Neural cell (in vitro differentiated cells): ENCODE results near the gene RRBP1. TPM values are rescaled to one million over a fixed set of nuclear protein-coding genes. Genes with fewer than 3 reads are reported as not detected.

Experiments used
- H2AFZ ChIP-seq: fragments of 200-600, 300-800 bp; sonication (generic), shearing (Covaris generic); 2 replicates; pipeline ENCODE4 v1.6.0; 2014; ENCODE audit warnings: low read depth, mild to moderate bottlenecking, antibody characterized with exemption, low read length, moderate library complexity
- H3F3A ChIP-seq: fragments of 200-600 bp; shearing (Covaris generic); 2 replicates; pipeline ENCODE4 v1.6.1; 2016; ENCODE audit warnings: mild to moderate bottlenecking, moderate library complexity, mixed read lengths, antibody characterized with exemption, low read length; ENCODE audit not compliant: insufficient read depth, poor library complexity, severe bottlenecking
- H3K27ac ChIP-seq: fragments of 200-600, 300-800 bp; sonication (generic), shearing (Covaris generic); 2 replicates; pipeline ENCODE4 v1.5.1; 2014; ENCODE audit warnings: mild to moderate bottlenecking, low read length, moderate library complexity
- H3K27me3 ChIP-seq: fragments of 300-800, 200-600 bp; sonication (generic), shearing (Covaris generic); 2 replicates; pipeline ENCODE4 v1.6.0; 2014; ENCODE audit warnings: mild to moderate bottlenecking, low read depth, low read length, moderate library complexity; ENCODE audit not compliant: insufficient read depth
- H3K36me3 ChIP-seq: fragments of 300-800, 200-600 bp; sonication (generic), shearing (Covaris generic); 2 replicates; pipeline ENCODE4 v1.5.1; 2014; ENCODE audit warnings: mild to moderate bottlenecking, antibody characterized with exemption, low read length, moderate library complexity; ENCODE audit not compliant: insufficient read depth
- H3K4me2 ChIP-seq: fragments of 300-800, 200-600 bp; sonication (generic), shearing (Covaris generic); 2 replicates; pipeline ENCODE4 v1.6.0; 2014; ENCODE audit warnings: mild to moderate bottlenecking, low read length
- H3K4me3 ChIP-seq: fragments of 300-800, 200-600 bp; sonication (generic), shearing (Covaris generic); 2 replicates; pipeline ENCODE4 v1.5.1; 2014; ENCODE audit warnings: mild to moderate bottlenecking, low read length, moderate library complexity
- H3K79me2 ChIP-seq: fragments of 200-600 bp; shearing (Covaris generic); replicated peaks from 2 replicates; pipeline ENCODE4 v1.6.0; 2014; ENCODE audit warnings: mild to moderate bottlenecking, low read length, moderate library complexity; ENCODE audit not compliant: insufficient read depth
- H3K9ac ChIP-seq: fragments of 300-800, 200-600 bp; sonication (generic), shearing (Covaris generic); 2 replicates; pipeline ENCODE4 v1.6.1; 2016; ENCODE audit warnings: mild to moderate bottlenecking, low read length, mixed read lengths
- H3K9me2 ChIP-seq: fragments of 200-600 bp; shearing (Covaris generic); 2 replicates; pipeline ENCODE4 v1.6.1; 2016; ENCODE audit warnings: mild to moderate bottlenecking, low read length, mixed read lengths; ENCODE audit not compliant: insufficient read depth
- H3K9me3 ChIP-seq: fragments of 200-600, 300-800 bp; sonication (generic), shearing (Covaris generic); 2 replicates; pipeline ENCODE4 v1.6.1; 2016; ENCODE audit warnings: mild to moderate bottlenecking, mixed run types, low read length, moderate library complexity, mixed read lengths
- H4K20me1 ChIP-seq: fragments of 200-600 bp; shearing (Covaris generic); 2 replicates; pipeline ENCODE4 v1.6.1; 2016; ENCODE audit warnings: mild to moderate bottlenecking, mixed run types; ENCODE audit not compliant: insufficient read depth
- EP300 ChIP-seq: fragments of 450-650 bp; conservative IDR thresholded peaks from 2 replicates; pipeline ENCODE4 v1.6.1; 2014; ENCODE audit warnings: antibody characterized with exemption, mild to moderate bottlenecking, moderate library complexity; ENCODE audit not compliant: poor library complexity, severe bottlenecking
- EZH2 ChIP-seq: fragments of 200-600, 300-800 bp; shearing (Covaris generic), sonication (generic); IDR thresholded peaks from 2 replicates; pipeline ENCODE4 v1.6.1; 2014; ENCODE audit warnings: antibody characterized with exemption, low read length, borderline replicate concordance, mild to moderate bottlenecking; ENCODE audit not compliant: insufficient read depth, poor library complexity, severe bottlenecking
- MXI1 ChIP-seq: fragments of 450-650 bp; conservative IDR thresholded peaks from 2 replicates; pipeline ENCODE4 v1.6.1; 2014; ENCODE audit warnings: antibody characterized with exemption, mild to moderate bottlenecking; ENCODE audit not compliant: poor library complexity, severe bottlenecking
- POLR2AphosphoS5 ChIP-seq: IDR thresholded peaks from 2 replicates; pipeline ENCODE4 v1.6.1; 2012
- RAD21 ChIP-seq: fragments of 450-650 bp; conservative IDR thresholded peaks from 2 replicates; pipeline ENCODE4 v1.6.1; 2014; ENCODE audit warnings: antibody characterized with exemption, mild to moderate bottlenecking, moderate library complexity
- SMC3 ChIP-seq: fragments of 450-650 bp; conservative IDR thresholded peaks from 2 replicates; pipeline ENCODE4 v1.6.1; 2014; ENCODE audit warnings: antibody characterized with exemption, mild to moderate bottlenecking, moderate library complexity; ENCODE audit not compliant: poor library complexity
- TAF1 ChIP-seq: IDR thresholded peaks from 2 replicates; pipeline ENCODE4 v1.6.1; 2012; ENCODE audit warnings: low read depth
- polyA plus RNA-seq: library from polyadenylated mRNA; depleted of rRNA; stranded (reverse); fragments of >200 nt; gene quantifications from 2 replicates; pipeline ENCODE4 v1.2.3, GENCODE V29; 2014
- TF ChIP-seq, protein P1 (sequence below): IDR thresholded peaks from 2 replicates; pipeline ENCODE4 v1.6.1; 2012; ENCODE audit warnings: borderline replicate concordance
- TF ChIP-seq, protein P2 (sequence below): fragments of 450-650 bp; IDR thresholded peaks from 2 replicates; pipeline ENCODE4 v1.5.1; 2014; ENCODE audit warnings: antibody characterized with exemption, mild to moderate bottlenecking, moderate library complexity; ENCODE audit not compliant: poor library complexity, severe bottlenecking

Gene RRBP1
- polyA plus RNA-seq, 1 donor from 2014 or later = 2.2 TPM

DNA sequence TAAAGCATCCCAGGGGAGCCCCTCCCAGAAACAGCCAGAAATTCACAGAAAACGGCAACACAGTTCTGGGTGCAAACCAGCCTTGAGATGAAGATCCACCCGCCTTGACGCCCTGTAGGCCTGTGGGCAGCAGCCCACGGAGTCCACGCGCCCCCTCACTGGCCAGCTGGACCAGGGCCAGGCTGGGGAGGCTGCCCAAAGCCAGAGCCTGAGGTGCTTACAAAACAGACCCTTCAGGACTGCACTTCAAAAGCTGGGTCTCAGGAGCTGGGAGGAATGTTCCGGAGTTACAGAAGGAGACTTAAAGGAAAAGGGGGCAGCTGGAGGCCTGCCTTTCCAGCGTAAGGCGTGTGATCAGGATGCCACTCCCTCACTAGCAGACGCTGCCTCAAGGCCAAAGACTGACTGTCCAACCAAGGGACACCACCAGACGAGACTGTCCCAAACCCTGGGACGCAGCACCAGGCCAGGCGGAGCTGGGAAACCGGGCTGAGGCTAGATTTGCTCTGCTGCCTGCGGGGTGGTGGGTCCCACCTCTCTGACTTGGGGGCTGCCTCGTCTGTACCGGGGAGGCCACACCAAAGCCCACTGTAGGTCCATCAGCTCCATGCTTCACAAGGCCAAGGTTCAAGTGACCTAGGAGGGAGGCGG lies 48.1 kb downstream of the RRBP1 start:
- no peak overlapping the region for H3K9ac ChIP-seq
- H3K9me2 ChIP-seq = no peaks in the 10 kb centered on the region
- TF ChIP-seq EP300 (no peak), MXI1 (no peak), EZH2 (no peak), POLR2AphosphoS5 (no peak), RAD21 (no peak), SMC3 (no peak), TAF1 (no peak)
- TF ChIP-seq, protein P1, sequence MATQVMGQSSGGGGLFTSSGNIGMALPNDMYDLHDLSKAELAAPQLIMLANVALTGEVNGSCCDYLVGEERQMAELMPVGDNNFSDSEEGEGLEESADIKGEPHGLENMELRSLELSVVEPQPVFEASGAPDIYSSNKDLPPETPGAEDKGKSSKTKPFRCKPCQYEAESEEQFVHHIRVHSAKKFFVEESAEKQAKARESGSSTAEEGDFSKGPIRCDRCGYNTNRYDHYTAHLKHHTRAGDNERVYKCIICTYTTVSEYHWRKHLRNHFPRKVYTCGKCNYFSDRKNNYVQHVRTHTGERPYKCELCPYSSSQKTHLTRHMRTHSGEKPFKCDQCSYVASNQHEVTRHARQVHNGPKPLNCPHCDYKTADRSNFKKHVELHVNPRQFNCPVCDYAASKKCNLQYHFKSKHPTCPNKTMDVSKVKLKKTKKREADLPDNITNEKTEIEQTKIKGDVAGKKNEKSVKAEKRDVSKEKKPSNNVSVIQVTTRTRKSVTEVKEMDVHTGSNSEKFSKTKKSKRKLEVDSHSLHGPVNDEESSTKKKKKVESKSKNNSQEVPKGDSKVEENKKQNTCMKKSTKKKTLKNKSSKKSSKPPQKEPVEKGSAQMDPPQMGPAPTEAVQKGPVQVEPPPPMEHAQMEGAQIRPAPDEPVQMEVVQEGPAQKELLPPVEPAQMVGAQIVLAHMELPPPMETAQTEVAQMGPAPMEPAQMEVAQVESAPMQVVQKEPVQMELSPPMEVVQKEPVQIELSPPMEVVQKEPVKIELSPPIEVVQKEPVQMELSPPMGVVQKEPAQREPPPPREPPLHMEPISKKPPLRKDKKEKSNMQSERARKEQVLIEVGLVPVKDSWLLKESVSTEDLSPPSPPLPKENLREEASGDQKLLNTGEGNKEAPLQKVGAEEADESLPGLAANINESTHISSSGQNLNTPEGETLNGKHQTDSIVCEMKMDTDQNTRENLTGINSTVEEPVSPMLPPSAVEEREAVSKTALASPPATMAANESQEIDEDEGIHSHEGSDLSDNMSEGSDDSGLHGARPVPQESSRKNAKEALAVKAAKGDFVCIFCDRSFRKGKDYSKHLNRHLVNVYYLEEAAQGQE = no peak
- TF ChIP-seq, protein P2, sequence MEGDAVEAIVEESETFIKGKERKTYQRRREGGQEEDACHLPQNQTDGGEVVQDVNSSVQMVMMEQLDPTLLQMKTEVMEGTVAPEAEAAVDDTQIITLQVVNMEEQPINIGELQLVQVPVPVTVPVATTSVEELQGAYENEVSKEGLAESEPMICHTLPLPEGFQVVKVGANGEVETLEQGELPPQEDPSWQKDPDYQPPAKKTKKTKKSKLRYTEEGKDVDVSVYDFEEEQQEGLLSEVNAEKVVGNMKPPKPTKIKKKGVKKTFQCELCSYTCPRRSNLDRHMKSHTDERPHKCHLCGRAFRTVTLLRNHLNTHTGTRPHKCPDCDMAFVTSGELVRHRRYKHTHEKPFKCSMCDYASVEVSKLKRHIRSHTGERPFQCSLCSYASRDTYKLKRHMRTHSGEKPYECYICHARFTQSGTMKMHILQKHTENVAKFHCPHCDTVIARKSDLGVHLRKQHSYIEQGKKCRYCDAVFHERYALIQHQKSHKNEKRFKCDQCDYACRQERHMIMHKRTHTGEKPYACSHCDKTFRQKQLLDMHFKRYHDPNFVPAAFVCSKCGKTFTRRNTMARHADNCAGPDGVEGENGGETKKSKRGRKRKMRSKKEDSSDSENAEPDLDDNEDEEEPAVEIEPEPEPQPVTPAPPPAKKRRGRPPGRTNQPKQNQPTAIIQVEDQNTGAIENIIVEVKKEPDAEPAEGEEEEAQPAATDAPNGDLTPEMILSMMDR = no peak
- no peaks in the 10 kb centered on the region for H3K27me3 ChIP-seq
- H3K4me2 ChIP-seq = no peak overlapping the region
- H3K27ac ChIP-seq = no peak overlapping the region
- H3F3A ChIP-seq = no peaks in the 10 kb centered on the region
- H3K79me2 ChIP-seq = no peaks in the 10 kb centered on the region
- H3K36me3 ChIP-seq = no peaks in the 10 kb centered on the region
- no peak overlapping the region for H3K4me3 ChIP-seq
- H4K20me1 ChIP-seq = no peaks in the 10 kb centered on the region
- H3K9me3 ChIP-seq = no peaks in the 10 kb centered on the region
- H2AFZ ChIP-seq = no peak overlapping the region

DNA sequence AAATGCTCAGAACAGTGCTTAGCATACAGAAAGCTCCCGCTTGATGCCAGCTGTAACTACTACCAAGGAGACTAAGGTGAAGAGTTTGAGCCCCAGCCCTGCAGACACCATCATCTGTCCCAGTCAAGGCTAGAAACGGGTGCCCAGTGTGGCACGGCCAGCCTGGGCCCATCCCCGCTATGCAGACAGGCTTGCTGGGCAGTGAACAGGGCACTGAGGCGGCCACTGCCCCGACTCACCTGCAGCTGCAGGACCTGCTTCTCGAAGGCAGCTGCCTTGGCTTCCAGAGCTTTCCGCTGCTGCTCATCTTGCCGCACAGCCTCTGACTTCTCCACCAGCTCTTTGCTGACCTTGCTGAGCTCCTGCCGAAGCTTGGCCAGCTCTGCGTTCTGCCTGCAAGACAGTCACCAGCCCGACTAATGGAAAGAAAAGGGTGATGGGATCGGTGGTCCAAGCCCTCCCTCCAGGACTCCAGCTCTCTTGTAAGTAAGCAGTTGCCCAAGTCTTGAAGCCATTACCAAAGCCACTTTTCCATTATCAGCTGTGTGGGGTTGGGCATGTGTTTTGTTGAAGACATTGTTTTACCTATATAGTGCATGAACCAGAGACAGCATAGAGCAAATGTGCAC lies 48.7 kb downstream of the RRBP1 start:
- Histone ChIP-seq H3K4me3 (no peak overlapping the region), H3K79me2 (no peaks in the 10 kb centered on the region), H3K9ac (no peak overlapping the region), H3K27me3 (no peaks in the 10 kb centered on the region), H2AFZ (no peak overlapping the region), H4K20me1 (no peaks in the 10 kb centered on the region), H3K4me2 (no peak overlapping the region), H3F3A (no peaks in the 10 kb centered on the region), H3K27ac (no peak overlapping the region), H3K9me2 (no peaks in the 10 kb centered on the region), H3K9me3 (no peaks in the 10 kb centered on the region), H3K36me3 (no peaks in the 10 kb centered on the region)
- no peak for TF ChIP-seq MXI1
- TF ChIP-seq TAF1 = no peak
- no peak for TF ChIP-seq EZH2
- no peak for TF ChIP-seq SMC3
- no peak for TF ChIP-seq RAD21
- TF ChIP-seq EP300 = no peak
- no peak for TF ChIP-seq POLR2AphosphoS5
